Neuronal stem cell (in vitro differentiated cells): Measurements from ENCODE around the gene YY1AP1.
"Not testable (repeated sequence)": the region's sequence is repeated elsewhere in the genome, so short reads cannot be mapped to it uniquely, and the experiment has no call there.

Experiments used
- DNase-seq: peaks from one replicate; pipeline ENCODE4 v3.0.0-alpha.2; 2013; ENCODE audit warnings: low spot score
- H2AFZ ChIP-seq: one replicate; pipeline ENCODE4 v1.6.1; 2013; ENCODE audit warnings: mild to moderate bottlenecking, low read length, inconsistent platforms
- H2AK5ac ChIP-seq: 2 replicates; pipeline ENCODE4 v1.6.1; 2013; ENCODE audit warnings: low read depth, mild to moderate bottlenecking, inconsistent platforms, low read length, moderate library complexity, mixed read lengths
- H2BK120ac ChIP-seq: 2 replicates; pipeline ENCODE4 v1.6.1; 2013; ENCODE audit warnings: low read depth, mild to moderate bottlenecking, inconsistent platforms, low read length, moderate library complexity, mixed read lengths
- H2BK12ac ChIP-seq: one replicate; pipeline ENCODE4 v1.6.1; 2013; ENCODE audit warnings: low read length, inconsistent platforms
- H2BK15ac ChIP-seq: 2 replicates; pipeline ENCODE4 v1.6.1; 2013; ENCODE audit warnings: mild to moderate bottlenecking, low read length, inconsistent platforms, mixed read lengths
- H2BK5ac ChIP-seq: one replicate; pipeline ENCODE4 v1.6.1; 2013; ENCODE audit warnings: inconsistent platforms, mild to moderate bottlenecking, low read length, moderate library complexity
- H3K14ac ChIP-seq: one replicate; pipeline ENCODE4 v1.6.1; 2013; ENCODE audit warnings: low read length, inconsistent platforms
- H3K18ac ChIP-seq: 2 replicates; pipeline ENCODE4 v1.6.1; 2013; ENCODE audit warnings: low read length, inconsistent platforms
- H3K23ac ChIP-seq: 2 replicates; pipeline ENCODE4 v1.6.1; 2013; ENCODE audit warnings: low read depth, mild to moderate bottlenecking, mixed read lengths, low read length, inconsistent platforms; ENCODE audit not compliant: poor library complexity
- H3K27ac ChIP-seq: replicated peaks from 3 replicates; pipeline ENCODE4 v1.5.1; 2013; ENCODE audit warnings: low read length, inconsistent platforms
- H3K27me3 ChIP-seq, 3 experiments: 2 replicates each; pipeline ENCODE4 v1.6.1; 2013; ENCODE audit warnings: low read length in 3 of 3, mild to moderate bottlenecking in 2 of 3, inconsistent platforms in 1 of 3, low read depth in 1 of 3, mixed read lengths in 1 of 3, moderate library complexity in 1 of 3; ENCODE audit not compliant: control insufficient read depth in 3 of 3, insufficient read depth in 3 of 3
- H3K36me3 ChIP-seq, 2 donors: replicated peaks in 1 of 2; 2 replicates each; pipeline ENCODE4 v1.6.1; 2013; ENCODE audit warnings: low read length in 2 of 2; ENCODE audit not compliant: control insufficient read depth in 2 of 2, insufficient read depth in 2 of 2
- H3K4ac ChIP-seq: 2 replicates; pipeline ENCODE4 v1.6.1; 2013; ENCODE audit warnings: inconsistent platforms, mild to moderate bottlenecking, low read length, moderate library complexity
- H3K4me1 ChIP-seq, 2 donors: 1 replicate in 1 of 2; 2 replicates in 1 of 2; pipeline ENCODE4 v1.6.1; 2013; ENCODE audit warnings: low read length in 2 of 2, low read depth in 1 of 2; ENCODE audit not compliant: control insufficient read depth in 2 of 2, insufficient read depth in 1 of 2
- H3K4me2 ChIP-seq: one replicate; pipeline ENCODE4 v1.6.1; 2013; ENCODE audit warnings: mild to moderate bottlenecking, low read length, inconsistent platforms; ENCODE audit not compliant: insufficient read depth, poor library complexity, severe bottlenecking
- H3K4me3 ChIP-seq, 2 donors: 2 replicates each; pipeline ENCODE4 v1.5.1; 2013; ENCODE audit warnings: low read length in 2 of 2, mild to moderate bottlenecking in 2 of 2, inconsistent platforms in 1 of 2, moderate library complexity in 1 of 2
- H3K79me1 ChIP-seq: one replicate; pipeline ENCODE4 v1.6.1; 2013; ENCODE audit warnings: low read depth, mild to moderate bottlenecking, inconsistent platforms, low read length, moderate library complexity
- H3K9ac ChIP-seq: one replicate; pipeline ENCODE4 v1.6.1; 2013; ENCODE audit warnings: mild to moderate bottlenecking, low read depth, low read length, inconsistent platforms; ENCODE audit not compliant: poor library complexity
- H3K9me3 ChIP-seq, 2 donors: replicated peaks in 1 of 2; 2 replicates each; pipeline versions ENCODE3 to v1.6.1; 2013; ENCODE audit warnings: low read length in 2 of 2, mild to moderate bottlenecking in 2 of 2, inconsistent platforms in 1 of 2, low read depth in 1 of 2, mixed read lengths in 1 of 2, moderate library complexity in 1 of 2; ENCODE audit not compliant: control insufficient read depth in 2 of 2, insufficient read depth in 1 of 2
- H4K8ac ChIP-seq: one replicate; pipeline ENCODE4 v1.6.1; 2013; ENCODE audit warnings: low read depth, mild to moderate bottlenecking, inconsistent platforms, low read length, moderate library complexity
- H4K91ac ChIP-seq: one replicate; pipeline ENCODE4 v1.6.1; 2013; ENCODE audit warnings: low read length, low read depth, mild to moderate bottlenecking, inconsistent platforms; ENCODE audit not compliant: poor library complexity
- WGBS, 2 donors: extraction: QIAGEN DNeasy Blood & Tissue Kit; methylation state at CpG; one replicate each; pipeline ENCODE4 v1.1.7; 2013; ENCODE audit warnings: missing lambda C conversion rate in 2 of 2, mixed read lengths in 1 of 2; ENCODE audit not compliant: insufficient read length in 2 of 2, insufficient replicate concordance in 1 of 2; ENCODE audit errors: extremely low coverage in 2 of 2; 5-methylcytosine and 5-hydroxymethylcytosine counted together

Gene YY1AP1

GRCh38 chr1:155715056-155715455 lies 26.5 kb upstream of the YY1AP1 start:
- WGBS, 2 donors: no CpG with 5 or more reads among the region's 3 CpGs
- not testable (repeated sequence) for H3K27ac ChIP-seq, H3K4me3 ChIP-seq, H3K4me2 ChIP-seq, H3K23ac ChIP-seq, H2BK5ac ChIP-seq, DNase-seq, H2AK5ac ChIP-seq, H3K4ac ChIP-seq, H3K18ac ChIP-seq, H3K4me1 ChIP-seq, H3K27me3 ChIP-seq, H3K9me3 ChIP-seq, H2BK12ac ChIP-seq, H3K79me1 ChIP-seq, H3K14ac ChIP-seq, H3K9ac ChIP-seq, H2BK120ac ChIP-seq, H4K8ac ChIP-seq, H4K91ac ChIP-seq, H2AFZ ChIP-seq, H2BK15ac ChIP-seq
- H3K36me3 ChIP-seq: peaks cover 2 to 70% of the 10 kb centered on the region in 2 donors

DNA sequence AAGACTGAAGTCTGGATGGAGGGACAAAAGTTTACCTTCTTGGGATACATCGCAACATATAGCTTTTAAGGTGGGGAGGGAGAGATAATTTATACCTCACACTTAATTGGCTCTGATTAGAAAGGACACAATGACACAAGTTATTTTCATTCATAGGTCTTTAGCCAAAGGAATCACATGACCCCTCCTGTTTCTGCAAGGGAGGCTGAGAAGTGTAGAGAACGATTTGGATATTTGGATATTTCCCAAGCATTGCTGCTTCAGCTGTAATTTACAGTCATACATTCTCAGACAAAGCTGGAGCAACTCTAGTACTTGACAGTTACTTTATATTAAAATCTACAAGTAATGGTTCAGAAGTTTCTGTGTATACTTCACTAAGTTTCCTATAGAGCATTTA lies 24.5 kb upstream of the YY1AP1 start:
- no CpG with 5 or more reads among the region's 2 CpGs for WGBS, 2 donors
- Histone ChIP-seq H3K36me3 (peaks cover 3 to 69% of the 10 kb centered on the region in 2 donors), H2BK120ac (no peak overlapping the region)

GRCh38 chr1:155712636-155713035 lies 24.1 kb upstream of the YY1AP1 start:
- not testable (repeated sequence) for H3K9ac ChIP-seq, H3K4me2 ChIP-seq, H4K8ac ChIP-seq, H2AK5ac ChIP-seq, H3K18ac ChIP-seq, H3K4ac ChIP-seq, H3K14ac ChIP-seq, H2BK12ac ChIP-seq, H3K23ac ChIP-seq, H2BK5ac ChIP-seq, H3K79me1 ChIP-seq, H2BK120ac ChIP-seq, DNase-seq, H3K27me3 ChIP-seq, H3K4me1 ChIP-seq, H2BK15ac ChIP-seq, H3K27ac ChIP-seq, H4K91ac ChIP-seq, H2AFZ ChIP-seq, H3K4me3 ChIP-seq
- H3K36me3 ChIP-seq: peaks cover 3 to 66% of the 10 kb centered on the region in 2 donors
- H3K9me3 ChIP-seq: peaks cover 3 to 11% of the 10 kb centered on the region in 2 donors
- WGBS, 2 donors: no CpG with 5 or more reads among the region's 3 CpGs

More for the DNA sequence above, 24.5 kb upstream of the YY1AP1 start:
- DNase-seq: no peak
- peaks cover 2% of the 10 kb centered on the region for H3K79me1 ChIP-seq
- H3K4me3 ChIP-seq: no peak overlapping the region
- no peak overlapping the region for H3K27ac ChIP-seq
- no peaks in the 10 kb centered on the region for H3K4me1 ChIP-seq
- no peak overlapping the region for H4K8ac ChIP-seq
- no peak overlapping the region for H3K23ac ChIP-seq
- H4K91ac ChIP-seq: no peak overlapping the region
- H3K4me2 ChIP-seq: no peak overlapping the region
- no peak overlapping the region for H2BK12ac ChIP-seq
- H3K4ac ChIP-seq: no peak overlapping the region
- H2AK5ac ChIP-seq: no peak overlapping the region
- no peak overlapping the region for H3K14ac ChIP-seq
- no peak overlapping the region for H2BK15ac ChIP-seq
- no peak overlapping the region for H3K9ac ChIP-seq
- H3K9me3 ChIP-seq: peaks cover 3 to 11% of the 10 kb centered on the region in 2 donors
- no peaks in the 10 kb centered on the region for H3K27me3 ChIP-seq
- no peak overlapping the region for H3K18ac ChIP-seq
- no peak overlapping the region for H2BK5ac ChIP-seq
- H2AFZ ChIP-seq: no peak overlapping the region

GRCh38 chr1:155711457-155711856 lies 22.9 kb upstream of the YY1AP1 start:
- not testable (repeated sequence) for H2BK120ac ChIP-seq, H4K91ac ChIP-seq, H3K4ac ChIP-seq, DNase-seq, H2AK5ac ChIP-seq, H3K14ac ChIP-seq, H2AFZ ChIP-seq, H2BK5ac ChIP-seq, H3K4me3 ChIP-seq, H3K18ac ChIP-seq, H3K9ac ChIP-seq, H3K27ac ChIP-seq, H3K23ac ChIP-seq, H2BK15ac ChIP-seq, H3K4me1 ChIP-seq, H3K27me3 ChIP-seq, H3K4me2 ChIP-seq, H2BK12ac ChIP-seq, H3K79me1 ChIP-seq, H4K8ac ChIP-seq
- WGBS, 2 donors: no CpG with 5 or more reads among the region's 3 CpGs
- peaks cover 3 to 11% of the 10 kb centered on the region in 2 donors for H3K9me3 ChIP-seq
- peaks cover 3 to 56% of the 10 kb centered on the region in 2 donors for H3K36me3 ChIP-seq
